Endodermal cell (in vitro differentiated cells): Measurements from ENCODE around the gene KCTD1. TPM values are rescaled to one million over a fixed set of nuclear protein-coding genes. Genes with fewer than 3 reads are reported as not detected.

ENCODE experiments used
- DNase-seq: peaks from one replicate; pipeline ENCODE4 v3.0.0-alpha.2; 2017
- H3K27ac ChIP-seq: 2 replicates; pipeline ENCODE4 v1.5.1; 2013; ENCODE audit warnings: mild to moderate bottlenecking, low read depth, low read length, moderate library complexity
- H3K27me3 ChIP-seq: 2 replicates; pipeline ENCODE4 v1.6.1; 2013; ENCODE audit warnings: mild to moderate bottlenecking, low read length, moderate library complexity; ENCODE audit not compliant: insufficient read depth, control insufficient read depth, poor library complexity, severe bottlenecking
- H3K36me3 ChIP-seq: 2 replicates; pipeline ENCODE4 v1.7.0; 2013; ENCODE audit warnings: mild to moderate bottlenecking, low read length, moderate library complexity; ENCODE audit not compliant: control insufficient read depth, insufficient read depth
- H3K4me1 ChIP-seq: one replicate; pipeline ENCODE4 v1.7.0; 2013; ENCODE audit warnings: low read length; ENCODE audit not compliant: control insufficient read depth, insufficient read depth
- H3K4me3 ChIP-seq: 2 replicates; pipeline ENCODE4 v1.5.1; 2013; ENCODE audit warnings: mild to moderate bottlenecking, low read length, moderate library complexity
- H3K9ac ChIP-seq: 2 replicates; pipeline ENCODE4 v1.6.1; 2013; ENCODE audit warnings: mild to moderate bottlenecking, low read length, moderate library complexity; ENCODE audit not compliant: poor library complexity, severe bottlenecking; ENCODE audit errors: extremely low read depth
- H3K9me3 ChIP-seq: 2 replicates; pipeline ENCODE4 v1.6.1; 2013; ENCODE audit warnings: mild to moderate bottlenecking, low read length, moderate library complexity; ENCODE audit not compliant: control insufficient read depth
- H3K27ac Mint-ChIP-seq: 2 replicates; pipeline ENCODE4 v1.8.0; 2020; ENCODE audit warnings: mixed read lengths
- H3K27me3 Mint-ChIP-seq: 2 replicates; pipeline ENCODE4 v1.8.0; 2021; ENCODE audit warnings: mild to moderate bottlenecking, mixed read lengths; ENCODE audit not compliant: insufficient read depth
- H3K36me3 Mint-ChIP-seq: 2 replicates; pipeline ENCODE4 v1.8.0; 2020; ENCODE audit warnings: low read depth, mixed read lengths
- H3K4me1 Mint-ChIP-seq: 2 replicates; pipeline ENCODE4 v1.8.0; 2020; ENCODE audit warnings: mixed read lengths
- H3K4me3 Mint-ChIP-seq: 2 replicates; pipeline ENCODE4 v1.8.0; 2020; ENCODE audit warnings: mild to moderate bottlenecking, moderate library complexity, mixed read lengths
- H3K9me3 Mint-ChIP-seq: 2 replicates; pipeline ENCODE4 v1.8.0; 2020; ENCODE audit warnings: mild to moderate bottlenecking, mixed read lengths
- CTCF ChIP-seq: fragments of 200-600 bp; sonication (generic); conservative IDR thresholded peaks from 2 replicates; pipeline ENCODE4 v1.5.0; 2021; ENCODE audit warnings: antibody characterized with exemption, mild to moderate bottlenecking
- WGBS, 2 experiments: methylation state at CpG; one replicate each; pipeline versions ENCODE4 v1.1.5 to v1.1.7; 2013; ENCODE audit warnings: missing lambda C conversion rate in 2 of 2, mixed read lengths in 1 of 2; ENCODE audit not compliant: insufficient coverage in 1 of 2, insufficient read length in 1 of 2; 5-methylcytosine and 5-hydroxymethylcytosine counted together
- total RNA-seq, 2 donors: library from RNA; stranded (reverse); fragmentation: NEBNext Ultra II Directional in 1 of 2; extraction: Animal tissue kit (Norgen Biotek cat#: 25700) in 1 of 2; gene quantifications; 2 replicates in 1 of 2; 3 replicates in 1 of 2; pipeline ENCODE4 v1.2.1, GENCODE V29; 2021

KCTD1 gene
- total RNA-seq, 2 donors from 2014 or later: 6.8 to 7.3 TPM

- Mint-ChIP-seq H3K4me3 (no peak overlapping the region), H3K9me3 (no peaks in the 10 kb centered on the region), H3K27ac (no peak overlapping the region), H3K27me3 (no peaks in the 10 kb centered on the region), H3K36me3 (peaks cover 5% of the 10 kb centered on the region), H3K4me1 (peaks cover 18% of the 10 kb centered on the region)
- H3K9ac ChIP-seq: no peak overlapping the region
- 86 to 96% methylated on average over 4 to 5 of the region's 5 CpGs for WGBS, 2 experiments
- no peak for DNase-seq
- H3K27ac ChIP-seq: no peak overlapping the region
- H3K36me3 ChIP-seq: no peaks in the 10 kb centered on the region
- no peak for TF ChIP-seq CTCF
- H3K9me3 ChIP-seq: no peaks in the 10 kb centered on the region
- H3K4me3 ChIP-seq: no peak overlapping the region
- no peaks in the 10 kb centered on the region for H3K27me3 ChIP-seq
- H3K4me1 ChIP-seq: peaks cover 15% of the 10 kb centered on the region
These were observed 53.1 kb downstream of the KCTD1 start for GRCh38 chr18:26495287-26495686.

DNA sequence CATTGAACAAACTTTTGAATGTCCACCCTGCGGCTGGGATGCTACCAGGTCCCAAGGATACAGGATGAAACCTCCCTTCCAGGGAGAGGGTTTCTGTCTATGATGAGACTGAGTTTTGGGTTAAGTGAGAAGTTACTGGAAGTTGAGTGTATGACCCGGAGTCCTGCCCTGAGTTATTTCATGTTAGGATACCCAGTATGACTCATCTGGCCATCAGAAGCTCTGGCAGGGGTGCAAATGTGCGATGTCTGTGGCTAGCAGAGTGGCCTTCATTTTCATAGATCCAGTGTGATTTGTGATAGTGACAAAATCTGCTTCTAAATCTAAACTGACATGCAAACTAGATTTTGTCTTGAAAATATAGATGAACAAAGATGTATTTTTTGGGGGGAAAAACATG lies 55.3 kb downstream of the KCTD1 start:
- DNase-seq: no peak
- no peaks in the 10 kb centered on the region for H3K9me3 ChIP-seq
- H3K4me3 ChIP-seq: no peak overlapping the region
- Mint-ChIP-seq H3K27ac (no peak overlapping the region), H3K27me3 (no peaks in the 10 kb centered on the region), H3K4me1 (peaks cover 13% of the 10 kb centered on the region), H3K36me3 (peaks cover 6% of the 10 kb centered on the region), H3K9me3 (no peaks in the 10 kb centered on the region), H3K4me3 (no peak overlapping the region)
- no peak overlapping the region for H3K9ac ChIP-seq
- WGBS, 2 experiments: 92 to 93% methylated on average over 2 to 3 of the region's 3 CpGs
- H3K27ac ChIP-seq: no peak overlapping the region
- H3K36me3 ChIP-seq: no peaks in the 10 kb centered on the region
- H3K27me3 ChIP-seq: no peaks in the 10 kb centered on the region
- no peak for TF ChIP-seq CTCF
- peaks cover 7% of the 10 kb centered on the region for H3K4me1 ChIP-seq

- Mint-ChIP-seq H3K27ac (no peak overlapping the region), H3K4me1 (no peaks in the 10 kb centered on the region), H3K36me3 (peaks cover 6% of the 10 kb centered on the region), H3K4me3 (no peak overlapping the region), H3K27me3 (no peaks in the 10 kb centered on the region), H3K9me3 (no peaks in the 10 kb centered on the region)
- TF ChIP-seq CTCF: no peak
- WGBS, 2 experiments: 91 to 93% methylated on average over 5 to 6 of the region's 6 CpGs
- H3K4me1 ChIP-seq: peaks cover 4% of the 10 kb centered on the region
- no peaks in the 10 kb centered on the region for H3K9me3 ChIP-seq
- no peak for DNase-seq
- H3K27ac ChIP-seq: no peak overlapping the region
- H3K27me3 ChIP-seq: no peaks in the 10 kb centered on the region
- no peak overlapping the region for H3K9ac ChIP-seq
- no peak overlapping the region for H3K4me3 ChIP-seq
- no peaks in the 10 kb centered on the region for H3K36me3 ChIP-seq
These were observed 57.0 kb downstream of the KCTD1 start for GRCh38 chr18:26491194-26491816.
